PC-9 (cell line): ENCODE measurements around the gene CLDND2. TPM values are rescaled to one million over a fixed set of nuclear protein-coding genes. Genes with fewer than 3 reads are reported as not detected.

Source experiments
- BruUV-seq: library from RNA; stranded (reverse); fragments of 400-500 nt; replicated peaks from 2 replicates; lab custom pipeline; 2021; lab: Mats Ljungman, UMichigan
- CTCF ChIA-PET: fragments of 300-600 bp; sonication (Branson Sonifier 250); formaldehyde crosslinking; loops from one replicate; lab custom pipeline; 2022; ENCODE audit warnings: antibody characterized with exemption; lab: Charles Lee
- POLR2A ChIA-PET: fragments of 300-600 bp; sonication (Branson Sonifier 250); formaldehyde crosslinking; loops from one replicate; lab custom pipeline; 2022; ENCODE audit warnings: antibody characterized with exemption; ENCODE audit not compliant: unreplicated experiment; lab: Charles Lee
- DNase-seq, 2 experiments: peaks; one replicate each; pipeline versions ENCODE4 v3.0.0 to v3.0.0-alpha.2; 2015 to 2022; ENCODE audit warnings: mixed read lengths in 1 of 2
- H2AFZ ChIP-seq: fragments of 200-600 bp; sonication (generic); 2 replicates; pipeline ENCODE4 v1.8.1; 2017; ENCODE audit warnings: antibody characterized with exemption
- H3F3A ChIP-seq: fragments of 200-600 bp; sonication (generic); 2 replicates; pipeline ENCODE4 v1.8.1; 2017; ENCODE audit warnings: antibody characterized with exemption, mild to moderate bottlenecking, low read depth; ENCODE audit not compliant: insufficient read depth
- H3K27ac ChIP-seq: fragments of 200-600 bp; sonication (generic); 2 replicates; pipeline ENCODE4 v1.6.1; 2016; ENCODE audit warnings: mixed run types
- H3K27me3 ChIP-seq: fragments of 200-600 bp; sonication (generic); 2 replicates; pipeline ENCODE4 v1.6.1; 2016; ENCODE audit warnings: low read depth, mixed run types; ENCODE audit not compliant: insufficient read depth
- H3K36me3 ChIP-seq: fragments of 200-600 bp; sonication (generic); 2 replicates; pipeline ENCODE4 v1.6.1; 2016; ENCODE audit warnings: low read depth, mixed run types
- H3K4me1 ChIP-seq: fragments of 200-600 bp; sonication (generic); replicated peaks from 2 replicates; pipeline ENCODE4 v1.6.1; 2016; ENCODE audit warnings: mixed run types; ENCODE audit not compliant: insufficient read depth
- H3K4me2 ChIP-seq: fragments of 200-600 bp; sonication (generic); 2 replicates; pipeline ENCODE4 v1.6.1; 2017; ENCODE audit warnings: mixed run types
- H3K4me3 ChIP-seq: fragments of 200-600 bp; sonication (generic); 2 replicates; pipeline ENCODE4 v1.6.1; 2016; ENCODE audit warnings: mixed run types
- H3K79me2 ChIP-seq: fragments of 200-600 bp; sonication (generic); 2 replicates; pipeline ENCODE4 v1.6.1; 2017; ENCODE audit warnings: low read depth, mixed run types
- H3K9me2 ChIP-seq: fragments of 200-600 bp; sonication (generic); 2 replicates; pipeline ENCODE4 v1.8.1; 2017; ENCODE audit warnings: mild to moderate bottlenecking; ENCODE audit not compliant: insufficient read depth
- H3K9me3 ChIP-seq: fragments of 200-600 bp; sonication (generic); 2 replicates; pipeline ENCODE4 v1.8.1; 2016; ENCODE audit warnings: low read depth; ENCODE audit not compliant: insufficient read depth
- H4K20me1 ChIP-seq: fragments of 200-600 bp; sonication (generic); 2 replicates; pipeline ENCODE4 v1.8.1; 2017; ENCODE audit not compliant: insufficient read depth
- EZH2 ChIP-seq: fragments of 200-600 bp; sonication (generic); IDR thresholded peaks from 2 replicates; pipeline ENCODE4 v1.8.0; 2017; ENCODE audit warnings: antibody characterized with exemption, low read depth
- intact Hi-C: fragments of 100-400 bp; cut with micrococcal nuclease; formaldehyde crosslinking; loops from one replicate; pipeline ENCODE4 v1.10.0; 2022; ENCODE audit not compliant: unreplicated experiment
- total RNA-seq: library from RNA; stranded (reverse); gene quantifications from 2 replicates; pipeline ENCODE4 v1.2.3, GENCODE V29; 2021
- TF ChIP-seq, protein P1 (sequence below): fragments of 200-600 bp; sonication (generic); conservative IDR thresholded peaks from 2 replicates; pipeline ENCODE4 v1.6.1; 2017; ENCODE audit warnings: mixed run types, antibody characterized with exemption, mild to moderate bottlenecking, moderate library complexity

The CLDND2 gene
- total RNA-seq, 1 experiment from 2014 or later: 4.5 TPM

DNA sequence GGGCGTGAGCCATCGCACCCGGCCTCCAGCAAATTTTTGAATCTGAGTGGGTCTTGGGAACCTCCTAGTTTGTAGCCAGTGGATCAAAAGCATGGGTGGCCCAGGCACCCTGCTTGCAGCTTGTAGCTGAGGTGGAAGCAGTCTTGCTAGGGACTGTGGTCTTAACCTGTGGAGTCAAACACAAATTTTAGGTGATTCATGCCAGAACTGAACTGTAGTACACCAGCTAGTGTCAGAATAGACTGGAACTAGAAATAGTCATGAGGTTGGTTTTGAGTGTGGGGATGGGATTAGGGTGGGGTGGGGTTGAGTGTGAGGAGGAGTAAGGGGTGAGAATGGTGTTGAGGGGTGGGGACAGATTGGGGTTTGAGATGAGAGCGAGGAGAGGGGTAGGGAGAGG, 13.2 kb upstream of the CLDND2 start:
- H3K9me2 ChIP-seq: no peaks in the 10 kb centered on the region
- intact Hi-C loops: no loop called here
- TF ChIP-seq, protein P1, sequence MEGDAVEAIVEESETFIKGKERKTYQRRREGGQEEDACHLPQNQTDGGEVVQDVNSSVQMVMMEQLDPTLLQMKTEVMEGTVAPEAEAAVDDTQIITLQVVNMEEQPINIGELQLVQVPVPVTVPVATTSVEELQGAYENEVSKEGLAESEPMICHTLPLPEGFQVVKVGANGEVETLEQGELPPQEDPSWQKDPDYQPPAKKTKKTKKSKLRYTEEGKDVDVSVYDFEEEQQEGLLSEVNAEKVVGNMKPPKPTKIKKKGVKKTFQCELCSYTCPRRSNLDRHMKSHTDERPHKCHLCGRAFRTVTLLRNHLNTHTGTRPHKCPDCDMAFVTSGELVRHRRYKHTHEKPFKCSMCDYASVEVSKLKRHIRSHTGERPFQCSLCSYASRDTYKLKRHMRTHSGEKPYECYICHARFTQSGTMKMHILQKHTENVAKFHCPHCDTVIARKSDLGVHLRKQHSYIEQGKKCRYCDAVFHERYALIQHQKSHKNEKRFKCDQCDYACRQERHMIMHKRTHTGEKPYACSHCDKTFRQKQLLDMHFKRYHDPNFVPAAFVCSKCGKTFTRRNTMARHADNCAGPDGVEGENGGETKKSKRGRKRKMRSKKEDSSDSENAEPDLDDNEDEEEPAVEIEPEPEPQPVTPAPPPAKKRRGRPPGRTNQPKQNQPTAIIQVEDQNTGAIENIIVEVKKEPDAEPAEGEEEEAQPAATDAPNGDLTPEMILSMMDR: no peak
- TF ChIP-seq EZH2: no peak
- no peaks in the 10 kb centered on the region for H3K4me1 ChIP-seq
- no peaks in the 10 kb centered on the region for H3K27me3 ChIP-seq
- no peaks in the 10 kb centered on the region for H4K20me1 ChIP-seq
- H3K27ac ChIP-seq: no peak overlapping the region
- H3F3A ChIP-seq: no peaks in the 10 kb centered on the region
- H2AFZ ChIP-seq: no peak overlapping the region
- CTCF ChIA-PET: no interaction called here
- H3K4me3 ChIP-seq: no peak overlapping the region
- no peak for DNase-seq
- H3K4me2 ChIP-seq: no peak overlapping the region
- H3K79me2 ChIP-seq: no peaks in the 10 kb centered on the region
- no peaks in the 10 kb centered on the region for H3K36me3 ChIP-seq
- no TSS peak for BruUV-seq
- POLR2A ChIA-PET: no interaction called here
- H3K9me3 ChIP-seq: no peaks in the 10 kb centered on the region

GRCh38 chr19:51380379-51380778, 11.6 kb upstream of the CLDND2 start:
- Histone ChIP-seq H3K36me3 (no peaks in the 10 kb centered on the region), H3K9me2 (no peaks in the 10 kb centered on the region), H3K4me1 (no peaks in the 10 kb centered on the region), H3K27me3 (no peaks in the 10 kb centered on the region), H2AFZ (no peak overlapping the region), H3F3A (no peaks in the 10 kb centered on the region), H3K79me2 (no peaks in the 10 kb centered on the region), H3K4me2 (no peak overlapping the region), H3K4me3 (no peak overlapping the region), H3K9me3 (no peaks in the 10 kb centered on the region), H3K27ac (no peak overlapping the region), H4K20me1 (no peaks in the 10 kb centered on the region)
- TF ChIP-seq EZH2: no peak
- TF ChIP-seq, protein P1: no peak
- CTCF ChIA-PET: no interaction called here
- POLR2A ChIA-PET: no interaction called here
- DNase-seq: no peak
- BruUV-seq: no TSS peak
- intact Hi-C loops: no loop called here

GRCh38 chr19:51377422-51377821, 8.6 kb upstream of the CLDND2 start:
- peaks cover 18% of the 10 kb centered on the region for H3K27me3 ChIP-seq
- H3K9me2 ChIP-seq: no peaks in the 10 kb centered on the region
- ChIA-PET POLR2A (no interaction called here), CTCF (no interaction called here)
- H3K4me3 ChIP-seq: no peak overlapping the region
- H3K27ac ChIP-seq: no peak overlapping the region
- no peaks in the 10 kb centered on the region for H3K9me3 ChIP-seq
- H3K36me3 ChIP-seq: no peaks in the 10 kb centered on the region
- no peaks in the 10 kb centered on the region for H3F3A ChIP-seq
- intact Hi-C loops: no loop called here
- DNase-seq: no peak
- no TSS peak for BruUV-seq
- H3K4me2 ChIP-seq: no peak overlapping the region
- no peak for TF ChIP-seq EZH2
- TF ChIP-seq, protein P1: no peak
- no peak overlapping the region for H2AFZ ChIP-seq
- no peaks in the 10 kb centered on the region for H3K4me1 ChIP-seq
- H4K20me1 ChIP-seq: no peaks in the 10 kb centered on the region
- no peaks in the 10 kb centered on the region for H3K79me2 ChIP-seq
